Measurements from ENCODE around the gene ZNF175. TPM values are rescaled to one million over a fixed set of nuclear protein-coding genes. Genes with fewer than 3 reads are reported as not detected.
A peak's percentile ranks its signal among the peaks of the same experiment; 100 is the strongest.

The ZNF175 gene
- total and polyA plus RNA-seq, 9 of the 15 experiments (the other 6 are each of a cell fraction or from before 2014, with no cell fraction given), result 3.7 to 37.9 (median 14.0) TPM

DNA sequence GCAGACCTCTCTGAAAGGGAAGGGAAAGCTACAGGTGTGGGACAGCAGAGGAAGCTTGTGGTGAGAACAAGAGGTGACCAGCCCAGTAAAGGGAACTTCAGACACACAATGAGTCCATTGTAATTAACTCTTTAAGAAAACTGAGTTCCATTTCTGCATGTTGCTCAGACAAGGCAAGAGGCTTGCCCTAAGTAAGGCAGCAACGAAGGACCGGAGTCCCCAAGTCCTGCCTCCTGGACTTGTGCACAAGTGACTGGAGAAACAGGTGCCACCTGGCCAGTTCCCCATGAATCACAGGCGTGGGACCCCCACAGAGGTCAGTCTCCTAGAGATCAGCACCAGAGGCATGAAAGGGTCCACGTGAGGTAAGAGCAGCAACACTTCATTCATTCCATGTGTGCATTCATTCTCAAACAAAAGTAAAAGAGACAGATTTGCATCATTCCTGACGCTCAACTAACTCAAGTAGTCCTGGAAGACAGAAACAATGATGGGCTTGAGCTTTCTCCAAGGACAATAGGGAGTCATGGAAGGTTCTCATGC lies 24.9 kb upstream of the ZNF175 start (continued):
- TF ChIP-seq, protein P1, sequence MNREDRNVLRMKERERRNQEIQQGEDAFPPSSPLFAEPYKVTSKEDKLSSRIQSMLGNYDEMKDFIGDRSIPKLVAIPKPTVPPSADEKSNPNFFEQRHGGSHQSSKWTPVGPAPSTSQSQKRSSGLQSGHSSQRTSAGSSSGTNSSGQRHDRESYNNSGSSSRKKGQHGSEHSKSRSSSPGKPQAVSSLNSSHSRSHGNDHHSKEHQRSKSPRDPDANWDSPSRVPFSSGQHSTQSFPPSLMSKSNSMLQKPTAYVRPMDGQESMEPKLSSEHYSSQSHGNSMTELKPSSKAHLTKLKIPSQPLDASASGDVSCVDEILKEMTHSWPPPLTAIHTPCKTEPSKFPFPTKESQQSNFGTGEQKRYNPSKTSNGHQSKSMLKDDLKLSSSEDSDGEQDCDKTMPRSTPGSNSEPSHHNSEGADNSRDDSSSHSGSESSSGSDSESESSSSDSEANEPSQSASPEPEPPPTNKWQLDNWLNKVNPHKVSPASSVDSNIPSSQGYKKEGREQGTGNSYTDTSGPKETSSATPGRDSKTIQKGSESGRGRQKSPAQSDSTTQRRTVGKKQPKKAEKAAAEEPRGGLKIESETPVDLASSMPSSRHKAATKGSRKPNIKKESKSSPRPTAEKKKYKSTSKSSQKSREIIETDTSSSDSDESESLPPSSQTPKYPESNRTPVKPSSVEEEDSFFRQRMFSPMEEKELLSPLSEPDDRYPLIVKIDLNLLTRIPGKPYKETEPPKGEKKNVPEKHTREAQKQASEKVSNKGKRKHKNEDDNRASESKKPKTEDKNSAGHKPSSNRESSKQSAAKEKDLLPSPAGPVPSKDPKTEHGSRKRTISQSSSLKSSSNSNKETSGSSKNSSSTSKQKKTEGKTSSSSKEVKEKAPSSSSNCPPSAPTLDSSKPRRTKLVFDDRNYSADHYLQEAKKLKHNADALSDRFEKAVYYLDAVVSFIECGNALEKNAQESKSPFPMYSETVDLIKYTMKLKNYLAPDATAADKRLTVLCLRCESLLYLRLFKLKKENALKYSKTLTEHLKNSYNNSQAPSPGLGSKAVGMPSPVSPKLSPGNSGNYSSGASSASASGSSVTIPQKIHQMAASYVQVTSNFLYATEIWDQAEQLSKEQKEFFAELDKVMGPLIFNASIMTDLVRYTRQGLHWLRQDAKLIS (CRISPR knock-in tag; IDR thresholded peaks at IDR 0.05), result no peak
- TF ChIP-seq HOXB6 (CRISPR knock-in tag; IDR thresholded peaks at IDR 0.05; ENCODE audit: borderline replicate concordance) (no peak), SIRT6 (IDR thresholded peaks at IDR 0.05; ENCODE audit: low read depth, low read length) (no peak), PHF8 (IDR thresholded peaks at IDR 0.05; ENCODE audit: borderline replicate concordance, low read length) (no peak), NBN (IDR thresholded peaks at IDR 0.05; ENCODE audit: low read depth) (no peak), GTF2E2 (tag; IDR thresholded peaks at IDR 0.05) (no peak), KDM5B (IDR thresholded peaks at IDR 0.05; ENCODE audit: insufficient replicate concordance, low read depth, low read length) (no peak), RBM22 (IDR thresholded peaks at IDR 0.05; ENCODE audit: low read depth, low read length, poor library complexity, severe bottlenecking) (no peak), SPI1 (IDR thresholded peaks at IDR 0.05; ENCODE audit: borderline replicate concordance, low read depth, low read length) (no peak), ZNF57 (CRISPR knock-in tag; IDR thresholded peaks at IDR 0.05) (no peak), BRF1 (IDR thresholded peaks at IDR 0.05; ENCODE audit: borderline replicate concordance, extremely low read depth, insufficient read length) (no peak), KLF13 (tag; IDR thresholded peaks at IDR 0.05; ENCODE audit: borderline replicate concordance, low read depth) (no peak), ZNF695 (CRISPR knock-in tag; IDR thresholded peaks at IDR 0.05) (no peak)
- TF ChIP-seq, protein P2, sequence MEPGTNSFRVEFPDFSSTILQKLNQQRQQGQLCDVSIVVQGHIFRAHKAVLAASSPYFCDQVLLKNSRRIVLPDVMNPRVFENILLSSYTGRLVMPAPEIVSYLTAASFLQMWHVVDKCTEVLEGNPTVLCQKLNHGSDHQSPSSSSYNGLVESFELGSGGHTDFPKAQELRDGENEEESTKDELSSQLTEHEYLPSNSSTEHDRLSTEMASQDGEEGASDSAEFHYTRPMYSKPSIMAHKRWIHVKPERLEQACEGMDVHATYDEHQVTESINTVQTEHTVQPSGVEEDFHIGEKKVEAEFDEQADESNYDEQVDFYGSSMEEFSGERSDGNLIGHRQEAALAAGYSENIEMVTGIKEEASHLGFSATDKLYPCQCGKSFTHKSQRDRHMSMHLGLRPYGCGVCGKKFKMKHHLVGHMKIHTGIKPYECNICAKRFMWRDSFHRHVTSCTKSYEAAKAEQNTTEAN (CRISPR knock-in tag; IDR thresholded peaks at IDR 0.05), result peak; percentile 37; the same call in 1 of the 2 replicates
- TF ChIP-seq, protein P3, sequence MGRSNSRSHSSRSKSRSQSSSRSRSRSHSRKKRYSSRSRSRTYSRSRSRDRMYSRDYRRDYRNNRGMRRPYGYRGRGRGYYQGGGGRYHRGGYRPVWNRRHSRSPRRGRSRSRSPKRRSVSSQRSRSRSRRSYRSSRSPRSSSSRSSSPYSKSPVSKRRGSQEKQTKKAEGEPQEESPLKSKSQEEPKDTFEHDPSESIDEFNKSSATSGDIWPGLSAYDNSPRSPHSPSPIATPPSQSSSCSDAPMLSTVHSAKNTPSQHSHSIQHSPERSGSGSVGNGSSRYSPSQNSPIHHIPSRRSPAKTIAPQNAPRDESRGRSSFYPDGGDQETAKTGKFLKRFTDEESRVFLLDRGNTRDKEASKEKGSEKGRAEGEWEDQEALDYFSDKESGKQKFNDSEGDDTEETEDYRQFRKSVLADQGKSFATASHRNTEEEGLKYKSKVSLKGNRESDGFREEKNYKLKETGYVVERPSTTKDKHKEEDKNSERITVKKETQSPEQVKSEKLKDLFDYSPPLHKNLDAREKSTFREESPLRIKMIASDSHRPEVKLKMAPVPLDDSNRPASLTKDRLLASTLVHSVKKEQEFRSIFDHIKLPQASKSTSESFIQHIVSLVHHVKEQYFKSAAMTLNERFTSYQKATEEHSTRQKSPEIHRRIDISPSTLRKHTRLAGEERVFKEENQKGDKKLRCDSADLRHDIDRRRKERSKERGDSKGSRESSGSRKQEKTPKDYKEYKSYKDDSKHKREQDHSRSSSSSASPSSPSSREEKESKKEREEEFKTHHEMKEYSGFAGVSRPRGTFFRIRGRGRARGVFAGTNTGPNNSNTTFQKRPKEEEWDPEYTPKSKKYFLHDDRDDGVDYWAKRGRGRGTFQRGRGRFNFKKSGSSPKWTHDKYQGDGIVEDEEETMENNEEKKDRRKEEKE (IDR thresholded peaks at IDR 0.05; ENCODE audit: borderline replicate concordance in 1 of 2, control insufficient read depth in 1 of 2, low read depth in 2 of 2, low read length in 1 of 2), result no peak
- TF ChIP-seq, protein P4, sequence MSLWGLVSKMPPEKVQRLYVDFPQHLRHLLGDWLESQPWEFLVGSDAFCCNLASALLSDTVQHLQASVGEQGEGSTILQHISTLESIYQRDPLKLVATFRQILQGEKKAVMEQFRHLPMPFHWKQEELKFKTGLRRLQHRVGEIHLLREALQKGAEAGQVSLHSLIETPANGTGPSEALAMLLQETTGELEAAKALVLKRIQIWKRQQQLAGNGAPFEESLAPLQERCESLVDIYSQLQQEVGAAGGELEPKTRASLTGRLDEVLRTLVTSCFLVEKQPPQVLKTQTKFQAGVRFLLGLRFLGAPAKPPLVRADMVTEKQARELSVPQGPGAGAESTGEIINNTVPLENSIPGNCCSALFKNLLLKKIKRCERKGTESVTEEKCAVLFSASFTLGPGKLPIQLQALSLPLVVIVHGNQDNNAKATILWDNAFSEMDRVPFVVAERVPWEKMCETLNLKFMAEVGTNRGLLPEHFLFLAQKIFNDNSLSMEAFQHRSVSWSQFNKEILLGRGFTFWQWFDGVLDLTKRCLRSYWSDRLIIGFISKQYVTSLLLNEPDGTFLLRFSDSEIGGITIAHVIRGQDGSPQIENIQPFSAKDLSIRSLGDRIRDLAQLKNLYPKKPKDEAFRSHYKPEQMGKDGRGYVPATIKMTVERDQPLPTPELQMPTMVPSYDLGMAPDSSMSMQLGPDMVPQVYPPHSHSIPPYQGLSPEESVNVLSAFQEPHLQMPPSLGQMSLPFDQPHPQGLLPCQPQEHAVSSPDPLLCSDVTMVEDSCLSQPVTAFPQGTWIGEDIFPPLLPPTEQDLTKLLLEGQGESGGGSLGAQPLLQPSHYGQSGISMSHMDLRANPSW (CRISPR knock-in tag; IDR thresholded peaks at IDR 0.05), result no peak

Data from K562 (cell line).